OCI-LY7 (cell line): Measurements from ENCODE around the gene ATP2A1. TPM values are rescaled to one million over a fixed set of nuclear protein-coding genes. Genes with fewer than 3 reads are reported as not detected.

Source experiments
- BruUV-seq: library from RNA; stranded (reverse); fragments of 400-500 nt; replicated peaks from 2 replicates; lab custom pipeline; 2021; lab: Mats Ljungman, UMichigan
- CTCF ChIA-PET: fragments of 300-600 bp; sonication (Branson Sonifier 250); formaldehyde crosslinking; loops from one replicate; lab custom pipeline; 2022; ENCODE audit warnings: antibody characterized with exemption; ENCODE audit not compliant: unreplicated experiment; lab: Charles Lee
- POLR2A ChIA-PET: fragments of 300-600 bp; sonication (Branson Sonifier 250); formaldehyde crosslinking; loops from one replicate; lab custom pipeline; 2022; ENCODE audit warnings: antibody characterized with exemption; lab: Charles Lee
- DNase-seq: peaks from one replicate; pipeline ENCODE4 v3.0.0-alpha.2; 2015; ENCODE audit warnings: low spot score
- H2AFZ ChIP-seq: fragments of 200-600 bp; sonication (generic), shearing (Covaris generic); 2 replicates; pipeline ENCODE4 v1.6.1; 2014; ENCODE audit warnings: mild to moderate bottlenecking, antibody characterized with exemption, low read length, moderate library complexity
- H3K27ac ChIP-seq: fragments of 200-600 bp; sonication (generic); 2 replicates; pipeline ENCODE4 v1.5.1; 2014; ENCODE audit warnings: mixed run types, low read depth, mild to moderate bottlenecking, moderate library complexity, low read length, inconsistent platforms; ENCODE audit not compliant: poor library complexity, severe bottlenecking
- H3K36me3 ChIP-seq: fragments of 200-600 bp; sonication (generic); 2 replicates; pipeline ENCODE4 v1.6.1; 2014; ENCODE audit warnings: mild to moderate bottlenecking, antibody characterized with exemption, low read length, moderate library complexity, mixed read lengths; ENCODE audit not compliant: insufficient read depth
- H3K4me1 ChIP-seq: fragments of 200-600 bp; sonication (generic); 2 replicates; pipeline ENCODE4 v1.5.1; 2014; ENCODE audit warnings: mild to moderate bottlenecking, low read length; ENCODE audit not compliant: insufficient read depth, poor library complexity, severe bottlenecking
- H3K4me2 ChIP-seq: fragments of 200-600 bp; sonication (generic); 2 replicates; pipeline ENCODE4 v1.6.1; 2014; ENCODE audit warnings: mild to moderate bottlenecking, low read length
- H3K4me3 ChIP-seq: fragments of 200-600 bp; sonication (generic); 2 replicates; pipeline ENCODE4 v1.5.1; 2014; ENCODE audit warnings: mild to moderate bottlenecking, low read depth, low read length; ENCODE audit not compliant: poor library complexity, severe bottlenecking
- H3K79me2 ChIP-seq: fragments of 200-600 bp; sonication (generic); 2 replicates; pipeline ENCODE4 v1.6.1; 2016; ENCODE audit warnings: low read depth, mild to moderate bottlenecking, low read length, moderate library complexity, mixed read lengths; ENCODE audit not compliant: insufficient read depth
- H3K9me2 ChIP-seq: fragments of 200-600 bp; sonication (generic); 2 replicates; pipeline ENCODE4 v1.6.1; 2016; ENCODE audit warnings: mild to moderate bottlenecking, low read length, mixed read lengths; ENCODE audit not compliant: insufficient read depth
- H3K9me3 ChIP-seq: fragments of 200-600 bp; sonication (generic); 2 replicates; pipeline ENCODE4 v1.6.1; 2014; ENCODE audit warnings: mild to moderate bottlenecking, mixed run types, low read length, mixed read lengths
- H4K20me1 ChIP-seq: fragments of 200-600 bp; sonication (generic); 2 replicates; pipeline ENCODE4 v1.6.1; 2014; ENCODE audit warnings: mild to moderate bottlenecking, antibody characterized with exemption, low read length, moderate library complexity, mixed read lengths; ENCODE audit not compliant: insufficient read depth
- CTCF ChIP-seq: fragments of 200-600 bp; sonication (generic); conservative IDR thresholded peaks from 2 replicates; pipeline ENCODE4 v1.5.1; 2014; ENCODE audit warnings: mild to moderate bottlenecking, antibody characterized with exemption, low read length, moderate library complexity, mixed read lengths
- EZH2phosphoT487 ChIP-seq: fragments of 200-600 bp; sonication (generic); IDR thresholded peaks from 2 replicates; pipeline ENCODE4 v1.6.1; 2018; ENCODE audit warnings: low read depth, borderline replicate concordance, mild to moderate bottlenecking, mixed run types, antibody characterized with exemption, low read length, moderate library complexity, mixed read lengths
- intact Hi-C: fragments of 100-400 bp; cut with micrococcal nuclease; formaldehyde crosslinking; loops from one replicate; pipeline ENCODE4 v1.10.0; 2022; ENCODE audit not compliant: unreplicated experiment
- total RNA-seq, 2 experiments: library from RNA; depleted of rRNA in 1 of 2; stranded (reverse); fragments of >200 nt in 1 of 2; shearing (Covaris generic) in 1 of 2; gene quantifications; 2 replicates each; pipeline ENCODE4 v1.2.3, GENCODE V29; 2014 to 2022

The ATP2A1 gene
- total RNA-seq, 2 experiments from 2014 or later: 5.0 TPM

GRCh38 chr16:28837672-28838557 is 40.4 kb upstream of the ATP2A1 start:
- no peak for TF ChIP-seq CTCF
- no peak for TF ChIP-seq EZH2phosphoT487
- no TSS peak for BruUV-seq
- H3K79me2 ChIP-seq: no peaks in the 10 kb centered on the region
- H3K9me3 ChIP-seq: no peaks in the 10 kb centered on the region
- no peaks in the 10 kb centered on the region for H4K20me1 ChIP-seq
- no peak overlapping the region for H2AFZ ChIP-seq
- no peaks in the 10 kb centered on the region for H3K4me1 ChIP-seq
- no peak overlapping the region for H3K4me2 ChIP-seq
- no peaks in the 10 kb centered on the region for H3K9me2 ChIP-seq
- ChIA-PET POLR2A (interaction anchor here (0.6 to 2.1 kb wide), 2 partner anchors 10 to 357 kb away, joined by 4 to 10 read pairs; no protein-coding TSS in a partner anchor), CTCF (no interaction called here)
- intact Hi-C loops: no loop called here
- DNase-seq: no peak
- no peak overlapping the region for H3K4me3 ChIP-seq
- no peak overlapping the region for H3K27ac ChIP-seq
- peaks cover 91% of the 10 kb centered on the region for H3K36me3 ChIP-seq

GRCh38 chr16:28838558-28838918 is 39.8 kb upstream of the ATP2A1 start:
- intact Hi-C loops: no loop called here
- CTCF ChIA-PET: no interaction called here

More at GRCh38 chr16:28838558-28838918, 39.8 kb upstream of the ATP2A1 start:
- no peak overlapping the region for H3K27ac ChIP-seq
- H3K36me3 ChIP-seq: peaks cover 91% of the 10 kb centered on the region
- H2AFZ ChIP-seq: no peak overlapping the region
- H3K4me3 ChIP-seq: no peak overlapping the region
- BruUV-seq: no TSS peak
- no peaks in the 10 kb centered on the region for H3K9me3 ChIP-seq
- no peaks in the 10 kb centered on the region for H4K20me1 ChIP-seq
- H3K4me1 ChIP-seq: no peaks in the 10 kb centered on the region
- H3K4me2 ChIP-seq: no peak overlapping the region
- DNase-seq: no peak
- H3K9me2 ChIP-seq: no peaks in the 10 kb centered on the region
- TF ChIP-seq CTCF: no peak
- TF ChIP-seq EZH2phosphoT487: no peak
- H3K79me2 ChIP-seq: no peaks in the 10 kb centered on the region
- POLR2A ChIA-PET: interaction anchor here (0.6 to 2.1 kb wide), 2 partner anchors 11 to 358 kb away, joined by 4 to 10 read pairs; no protein-coding TSS in a partner anchor
